Tibial nerve (tissue), 4 donors: Measurements from ENCODE around the gene RNF4. TPM values are rescaled to one million over a fixed set of nuclear protein-coding genes. Genes with fewer than 3 reads are reported as not detected.

Experiments
- DNase-seq, 2 donors: peaks; one replicate each; pipeline ENCODE4 v3.0.0-alpha.2; 2019; ENCODE audit warnings: low spot score in 2 of 2
- H3K27ac ChIP-seq, 4 donors: fragments of 200-600 bp; sonication (generic) in 3 of 4; one replicate each; pipeline ENCODE4 v1.5.1; 2017 to 2019; ENCODE audit warnings: mild to moderate bottlenecking in 1 of 4
- H3K27me3 ChIP-seq, 2 donors: fragments of 200-600 bp; sonication (generic) in 1 of 2; one replicate each; pipeline versions ENCODE4 v1.5.1 to v1.6.0; 2017 to 2019
- H3K36me3 ChIP-seq, 3 donors: fragments of 200-600 bp; sonication (generic); one replicate each; pipeline ENCODE4 v1.5.1; 2018 to 2019
- H3K4me1 ChIP-seq, 4 donors: fragments of 200-600 bp; sonication (generic) in 3 of 4; one replicate each; pipeline ENCODE4 v1.5.1; 2017 to 2019
- H3K4me3 ChIP-seq, 4 donors: fragments of 200-600 bp; sonication (generic) in 3 of 4; one replicate each; pipeline ENCODE4 v1.5.1; 2017 to 2019; ENCODE audit warnings: mild to moderate bottlenecking in 1 of 4, moderate library complexity in 1 of 4
- H3K9me3 ChIP-seq, 4 donors: fragments of 200-600 bp; sonication (generic) in 3 of 4; one replicate each; pipeline ENCODE4 v1.5.1; 2017 to 2019
- EP300 ChIP-seq, 2 donors: sonication (generic); formaldehyde crosslinking; IDR thresholded peaks; one replicate each; pipeline ENCODE4 v1.6.1; 2017; ENCODE audit warnings: antibody characterized with exemption in 2 of 2, mild to moderate bottlenecking in 1 of 2
- POLR2A ChIP-seq, 2 donors: fragments of 450-650 bp; IDR thresholded peaks; one replicate each; pipeline ENCODE4 v1.6.1; 2017; ENCODE audit warnings: antibody characterized with exemption in 2 of 2, mild to moderate bottlenecking in 2 of 2, moderate library complexity in 2 of 2
- WGBS, 2 donors: methylation state at CpG; one replicate each; pipeline ENCODE4 v1.1.5; 2018; 5-methylcytosine and 5-hydroxymethylcytosine counted together
- total RNA-seq, 4 donors: library from RNA; depleted of rRNA; stranded (reverse); fragments of >200 nt; gene quantifications; one replicate each; pipeline ENCODE4 v1.1.0, GENCODE V29; 2016
- TF ChIP-seq, protein P1 (sequence below), 5 experiments: fragments of 200-600 bp in 3 of 5; fragments of 450-650 bp in 2 of 5; sonication (generic) in 3 of 5; IDR thresholded peaks; one replicate each; pipeline ENCODE4 v1.5.1; 2016 to 2019; ENCODE audit warnings: antibody characterized with exemption in 5 of 5, mild to moderate bottlenecking in 3 of 5, moderate library complexity in 2 of 5

Gene RNF4
- total RNA-seq, 4 donors from 2014 or later, result 33.0 to 67.7 (median 49.3) TPM

DNA sequence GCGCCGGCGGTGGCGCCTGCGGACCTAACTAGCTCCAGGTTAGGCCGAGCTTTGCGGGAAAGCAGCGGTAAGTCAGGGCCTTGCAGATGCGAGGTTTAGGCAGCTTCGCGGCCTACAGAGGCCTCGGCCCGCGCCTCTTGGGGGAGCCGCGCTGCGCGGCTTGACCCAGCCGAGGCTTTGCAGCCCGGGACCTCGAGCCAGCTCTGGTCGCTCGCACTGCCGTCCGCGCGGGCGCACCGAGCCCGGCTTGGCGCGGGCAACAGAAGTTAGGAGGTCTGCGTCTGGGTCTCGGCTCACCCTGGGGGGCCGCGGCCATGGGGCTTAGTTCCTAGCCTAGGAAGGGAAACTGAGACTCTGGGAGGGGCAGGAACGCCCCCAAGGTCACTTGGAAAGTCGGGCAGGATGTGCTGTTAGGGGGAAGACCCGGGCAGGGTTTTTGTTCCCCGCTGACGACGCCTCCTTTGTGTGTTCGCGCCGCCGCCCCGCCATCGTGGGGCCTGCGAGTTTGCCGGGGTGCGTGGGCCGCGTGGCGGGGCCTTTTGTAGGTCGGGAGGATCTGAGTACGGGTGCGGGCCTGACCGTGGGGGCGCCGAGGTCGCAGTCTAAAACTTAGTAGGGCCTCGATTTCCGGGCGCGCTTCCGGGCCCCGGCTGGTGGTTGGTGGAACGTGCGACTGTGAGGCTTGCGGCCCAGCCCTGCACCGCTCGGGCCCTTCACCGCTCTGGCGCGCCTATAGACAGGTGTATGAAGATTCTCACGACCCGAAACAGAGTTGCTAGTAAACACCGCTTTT lies 482 bp downstream of the RNF4 start:
- DNase-seq, result peak in 1 of 2 donors; percentile 16
- Histone ChIP-seq H3K27ac (peak overlapping the region; percentile 58 to 95 (median 92)), H3K4me1 (peaks cover 3 to 39% (median 22%) of the 10 kb centered on the region in 4 donors)

DNA sequence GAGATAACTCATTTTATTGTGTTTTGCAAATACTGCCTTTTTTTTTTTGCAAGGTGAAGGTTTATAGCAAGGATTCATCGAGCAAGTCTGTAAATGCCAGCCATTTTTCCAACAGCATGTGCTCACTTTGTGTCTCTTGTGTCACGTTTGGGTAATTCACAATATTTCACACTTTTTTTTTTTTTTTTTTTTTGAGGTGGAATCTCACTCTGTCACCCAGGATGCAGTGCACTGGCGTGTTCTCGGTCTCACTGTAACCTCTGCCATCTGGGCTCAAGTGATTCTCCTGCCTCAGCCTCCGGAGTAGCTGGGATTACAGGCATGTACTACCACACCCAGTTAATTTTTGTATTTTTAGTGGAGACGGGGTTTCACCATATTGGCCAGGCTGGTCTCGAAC lies 1.9 kb downstream of the RNF4 start:
- H3K36me3 ChIP-seq, result peaks cover 0 to 41% (median 0%) of the 10 kb centered on the region in 3 donors
- no peaks in the 10 kb centered on the region for H3K9me3 ChIP-seq
- H3K4me3 ChIP-seq, result peak overlapping the region in 2 of 4 donors; percentile 65 to 90
- no peak overlapping the region for H3K27ac ChIP-seq
- H3K4me1 ChIP-seq, result peaks cover 3 to 39% (median 22%) of the 10 kb centered on the region in 4 donors
- no peak for DNase-seq
- 78 to 81% methylated on average over 7 of the region's 7 CpGs for WGBS, 2 donors
- no peaks in the 10 kb centered on the region for H3K27me3 ChIP-seq
- TF ChIP-seq, protein P1, sequence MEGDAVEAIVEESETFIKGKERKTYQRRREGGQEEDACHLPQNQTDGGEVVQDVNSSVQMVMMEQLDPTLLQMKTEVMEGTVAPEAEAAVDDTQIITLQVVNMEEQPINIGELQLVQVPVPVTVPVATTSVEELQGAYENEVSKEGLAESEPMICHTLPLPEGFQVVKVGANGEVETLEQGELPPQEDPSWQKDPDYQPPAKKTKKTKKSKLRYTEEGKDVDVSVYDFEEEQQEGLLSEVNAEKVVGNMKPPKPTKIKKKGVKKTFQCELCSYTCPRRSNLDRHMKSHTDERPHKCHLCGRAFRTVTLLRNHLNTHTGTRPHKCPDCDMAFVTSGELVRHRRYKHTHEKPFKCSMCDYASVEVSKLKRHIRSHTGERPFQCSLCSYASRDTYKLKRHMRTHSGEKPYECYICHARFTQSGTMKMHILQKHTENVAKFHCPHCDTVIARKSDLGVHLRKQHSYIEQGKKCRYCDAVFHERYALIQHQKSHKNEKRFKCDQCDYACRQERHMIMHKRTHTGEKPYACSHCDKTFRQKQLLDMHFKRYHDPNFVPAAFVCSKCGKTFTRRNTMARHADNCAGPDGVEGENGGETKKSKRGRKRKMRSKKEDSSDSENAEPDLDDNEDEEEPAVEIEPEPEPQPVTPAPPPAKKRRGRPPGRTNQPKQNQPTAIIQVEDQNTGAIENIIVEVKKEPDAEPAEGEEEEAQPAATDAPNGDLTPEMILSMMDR (IDR thresholded peaks at IDR 0.05), result no peak
- TF ChIP-seq EP300 (IDR thresholded peaks at IDR 0.05) (no peak), POLR2A (IDR thresholded peaks at IDR 0.05) (no peak)

More for the DNA sequence above, 482 bp downstream of the RNF4 start:
- Histone ChIP-seq H3K36me3 (peaks cover 0 to 28% (median 0%) of the 10 kb centered on the region in 3 donors), H3K27me3 (no peaks in the 10 kb centered on the region), H3K9me3 (no peaks in the 10 kb centered on the region), H3K4me3 (peak overlapping the region; percentile 65 to 95 (median 91))
- TF ChIP-seq EP300 (IDR thresholded peaks at IDR 0.05) (no peak), POLR2A (IDR thresholded peaks at IDR 0.05) (no peak)
- TF ChIP-seq, protein P1 (IDR thresholded peaks at IDR 0.05), result no peak
- WGBS, 2 donors, result 1% methylated on average over 52 to 63 of the region's 78 CpGs

DNA sequence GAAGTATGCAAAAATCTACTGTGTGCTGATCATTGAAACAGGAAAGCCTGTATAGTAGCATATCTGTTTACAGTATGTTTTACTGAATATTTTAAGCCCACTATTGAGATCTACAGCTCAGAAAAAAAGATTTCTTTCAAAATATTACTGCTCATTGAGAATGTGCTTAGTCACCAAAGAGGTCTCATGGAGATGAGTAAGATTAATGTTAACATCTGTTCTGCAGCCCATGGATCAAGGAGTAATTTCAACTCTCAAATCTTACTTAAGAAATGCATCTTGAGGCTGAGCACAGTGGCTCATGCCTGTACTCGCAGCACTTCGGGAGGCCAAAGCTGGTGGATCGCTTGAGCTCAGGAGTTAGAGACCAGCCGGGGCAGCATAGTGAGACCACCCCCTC lies 3.3 kb downstream of the RNF4 start:
- Histone ChIP-seq H3K27ac (no peak overlapping the region), H3K4me3 (no peak overlapping the region), H3K27me3 (no peaks in the 10 kb centered on the region), H3K9me3 (no peaks in the 10 kb centered on the region), H3K36me3 (peaks cover 0 to 41% (median 0%) of the 10 kb centered on the region in 3 donors), H3K4me1 (peaks cover 3 to 42% (median 21%) of the 10 kb centered on the region in 4 donors)
- TF ChIP-seq, protein P1 (IDR thresholded peaks at IDR 0.05), result no peak
- no peak for TF ChIP-seq POLR2A (IDR thresholded peaks at IDR 0.05)
- WGBS, 2 donors, result 91 to 92% methylated on average over 4 of the region's 4 CpGs
- DNase-seq, result no peak

DNA sequence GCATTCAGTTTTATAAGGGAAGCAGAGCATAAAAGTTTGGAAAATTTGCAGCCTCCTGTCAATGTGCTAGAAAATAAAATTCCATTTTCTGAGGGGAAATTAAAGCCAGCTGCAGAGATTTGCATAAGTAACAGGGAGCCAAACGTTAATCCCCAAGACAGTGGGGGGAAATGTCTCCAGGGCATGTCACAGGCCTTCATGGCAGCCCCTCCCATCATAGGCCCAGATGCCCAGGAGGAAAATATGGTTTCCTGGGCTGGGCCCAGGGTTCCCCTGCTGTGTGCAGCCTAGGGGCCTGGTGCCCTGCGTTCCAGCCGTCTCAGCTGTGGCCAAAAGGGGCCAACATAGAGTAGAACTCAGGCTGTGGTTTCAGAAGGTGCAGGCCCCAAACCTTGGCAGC lies 9.3 kb downstream of the RNF4 start:
- peaks cover 0 to 23% (median 0%) of the 10 kb centered on the region in 3 donors for H3K36me3 ChIP-seq
- 29 to 38% methylated on average over 3 of the region's 3 CpGs for WGBS, 2 donors
- no peaks in the 10 kb centered on the region for H3K9me3 ChIP-seq
- DNase-seq, result no peak
- no peak overlapping the region for H3K4me3 ChIP-seq
- H3K27me3 ChIP-seq, result no peaks in the 10 kb centered on the region
- peak overlapping the region in 1 of 4 donors; percentile 16 for H3K27ac ChIP-seq
- no peak for TF ChIP-seq POLR2A (IDR thresholded peaks at IDR 0.05)
- TF ChIP-seq EP300 (IDR thresholded peaks at IDR 0.05), result no peak
- TF ChIP-seq, protein P1 (IDR thresholded peaks at IDR 0.05), result no peak
- H3K4me1 ChIP-seq, result peaks cover 0 to 64% (median 32%) of the 10 kb centered on the region in 4 donors

DNA sequence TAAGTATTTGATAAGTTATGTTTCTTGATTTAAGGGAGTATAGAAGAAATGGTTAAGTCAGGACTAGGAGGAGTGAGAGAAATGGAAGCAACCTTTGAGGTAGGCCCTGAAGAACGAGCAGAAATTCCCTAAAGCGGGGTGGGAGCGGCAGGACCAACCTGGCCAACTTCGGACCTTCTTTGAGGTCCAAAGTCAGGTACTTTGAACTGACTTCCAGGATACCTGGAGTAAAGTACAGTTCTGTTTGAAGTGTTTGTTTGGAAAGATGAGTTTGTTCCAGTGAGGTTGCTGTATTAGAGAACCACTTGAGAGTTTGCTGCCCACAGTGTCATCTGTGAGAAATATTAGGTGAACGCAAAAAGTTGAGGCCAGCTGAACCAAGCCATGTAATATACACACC lies 11.7 kb downstream of the RNF4 start:
- peaks cover 0 to 84% (median 53%) of the 10 kb centered on the region in 4 donors for H3K4me1 ChIP-seq
- peaks cover 0 to under 1% (median 0%) of the 10 kb centered on the region in 3 donors for H3K36me3 ChIP-seq
- no peak for DNase-seq
- H3K27me3 ChIP-seq, result no peaks in the 10 kb centered on the region
- TF ChIP-seq, protein P1 (IDR thresholded peaks at IDR 0.05), result no peak
- TF ChIP-seq POLR2A (IDR thresholded peaks at IDR 0.05) (no peak), EP300 (IDR thresholded peaks at IDR 0.05) (no peak)
- H3K4me3 ChIP-seq, result no peak overlapping the region
- WGBS, 2 donors, result 91 to 93% methylated on average over 5 of the region's 5 CpGs
- H3K27ac ChIP-seq, result no peak overlapping the region
- no peaks in the 10 kb centered on the region for H3K9me3 ChIP-seq
